Neuron (in vitro differentiated cells): Measurements from ENCODE around the gene ARHGAP22.

Experiments used
- H2AFZ ChIP-seq: one replicate; pipeline ENCODE4 v1.6.1; 2013; ENCODE audit warnings: low read depth, mild to moderate bottlenecking, inconsistent platforms, low read length, moderate library complexity
- H3K27me3 ChIP-seq: one replicate; pipeline ENCODE4 v1.6.1; 2013; ENCODE audit warnings: low read length; ENCODE audit not compliant: insufficient read depth
- H3K36me3 ChIP-seq: one replicate; pipeline ENCODE4 v1.6.1; 2013; ENCODE audit warnings: low read length; ENCODE audit not compliant: insufficient read depth
- H3K4me1 ChIP-seq: one replicate; pipeline ENCODE4 v1.6.1; 2013; ENCODE audit warnings: low read length; ENCODE audit not compliant: insufficient read depth
- H3K4me3 ChIP-seq: 2 replicates; pipeline ENCODE4 v1.5.1; 2013; ENCODE audit warnings: mild to moderate bottlenecking, low read length, moderate library complexity
- H3K9me3 ChIP-seq: one replicate; pipeline ENCODE4 v1.6.1; 2013; ENCODE audit warnings: low read length

ARHGAP22 gene

DNA sequence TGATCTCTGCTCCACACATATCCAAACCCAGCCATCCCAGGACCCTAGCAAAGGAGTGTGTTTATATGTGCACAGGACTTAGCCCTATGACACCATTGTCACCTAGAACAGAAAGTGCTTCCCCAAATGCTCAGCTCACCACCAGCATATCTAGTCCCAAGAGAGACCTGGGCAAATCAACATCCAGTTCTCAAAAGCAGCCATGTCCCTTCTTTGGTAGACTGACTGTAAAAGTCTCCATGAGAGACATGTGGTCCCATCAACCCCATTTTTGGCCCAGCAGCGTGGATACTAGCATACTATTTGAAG, 20.9 kb upstream of the ARHGAP22 start:
- H3K4me1 ChIP-seq: no peaks in the 10 kb centered on the region
- no peak overlapping the region for H3K4me3 ChIP-seq
- H3K36me3 ChIP-seq: no peaks in the 10 kb centered on the region
- no peaks in the 10 kb centered on the region for H3K27me3 ChIP-seq
- no peak overlapping the region for H2AFZ ChIP-seq
- no peaks in the 10 kb centered on the region for H3K9me3 ChIP-seq

DNA sequence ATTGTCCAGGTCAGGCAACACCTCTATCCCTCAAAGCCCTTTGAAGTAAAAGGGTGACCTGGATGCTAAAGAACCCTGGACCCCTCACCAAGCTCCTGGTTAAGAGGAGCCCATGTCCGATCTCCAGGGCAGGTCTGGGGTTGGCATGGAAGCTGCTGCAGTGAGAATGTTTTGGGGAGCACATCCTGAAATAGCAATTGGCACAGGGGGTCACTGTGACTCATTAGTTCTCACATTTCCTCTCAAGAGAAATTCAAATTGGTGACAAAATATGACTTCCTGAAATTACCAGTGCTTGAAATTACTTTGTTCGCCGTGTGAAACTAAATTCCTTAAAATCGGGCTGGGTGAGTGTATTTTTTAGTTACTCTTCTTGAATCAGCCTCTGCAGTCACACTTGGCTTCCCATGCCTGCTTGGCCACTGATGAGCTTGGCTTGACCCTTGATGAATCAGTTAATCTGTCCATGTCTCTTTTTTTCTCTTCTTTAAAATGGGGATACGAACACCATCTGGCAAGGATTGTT, 18.8 kb upstream of the ARHGAP22 start:
- Histone ChIP-seq H3K27me3 (no peaks in the 10 kb centered on the region), H3K4me3 (no peak overlapping the region), H3K36me3 (no peaks in the 10 kb centered on the region), H3K4me1 (no peaks in the 10 kb centered on the region), H3K9me3 (no peaks in the 10 kb centered on the region), H2AFZ (no peak overlapping the region)

DNA sequence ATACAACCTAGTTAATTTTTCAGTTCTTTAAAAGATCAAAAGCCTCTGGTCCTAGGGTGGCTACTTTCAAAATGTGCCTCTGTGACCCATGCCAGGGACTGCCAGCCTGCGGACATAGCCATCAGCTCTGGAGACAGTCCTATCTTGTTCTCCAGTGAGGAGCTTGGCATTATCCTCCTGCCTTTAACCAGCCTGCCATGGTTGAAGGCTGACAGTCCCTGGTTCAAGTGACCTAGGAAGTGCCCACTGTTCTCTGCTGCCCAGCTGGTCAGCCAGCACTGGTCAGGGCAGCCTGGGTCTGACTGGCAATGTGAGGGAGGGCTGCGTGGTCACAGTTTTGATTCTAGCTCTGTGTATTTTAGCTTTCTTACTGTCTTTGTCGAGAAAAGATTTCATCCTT, 18.1 kb upstream of the ARHGAP22 start:
- Histone ChIP-seq H3K9me3 (no peaks in the 10 kb centered on the region), H2AFZ (no peak overlapping the region), H3K4me3 (no peak overlapping the region), H3K27me3 (no peaks in the 10 kb centered on the region), H3K36me3 (no peaks in the 10 kb centered on the region), H3K4me1 (no peaks in the 10 kb centered on the region)

DNA sequence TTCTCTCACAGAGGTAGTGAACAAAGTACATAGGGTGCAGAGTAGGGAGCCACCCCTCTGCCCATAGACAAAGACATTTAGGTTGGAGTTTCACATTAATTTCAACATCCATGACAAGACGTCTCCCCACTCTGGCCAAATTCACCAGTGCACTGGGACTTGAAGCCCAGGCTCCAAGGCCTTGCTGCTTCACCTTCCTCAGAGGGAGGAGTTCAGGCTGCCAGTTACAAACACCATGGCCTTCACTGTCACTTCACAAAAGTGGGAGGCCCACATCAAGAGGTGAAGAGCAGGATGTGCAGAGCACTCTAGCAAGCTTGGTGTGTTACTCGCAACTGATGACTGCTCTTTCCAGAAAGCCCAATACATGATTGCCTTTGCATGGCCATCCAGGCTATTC, 15.8 kb upstream of the ARHGAP22 start:
- Histone ChIP-seq H2AFZ (no peak overlapping the region), H3K36me3 (no peaks in the 10 kb centered on the region), H3K4me1 (no peaks in the 10 kb centered on the region), H3K9me3 (no peaks in the 10 kb centered on the region), H3K4me3 (no peak overlapping the region), H3K27me3 (no peaks in the 10 kb centered on the region)

DNA sequence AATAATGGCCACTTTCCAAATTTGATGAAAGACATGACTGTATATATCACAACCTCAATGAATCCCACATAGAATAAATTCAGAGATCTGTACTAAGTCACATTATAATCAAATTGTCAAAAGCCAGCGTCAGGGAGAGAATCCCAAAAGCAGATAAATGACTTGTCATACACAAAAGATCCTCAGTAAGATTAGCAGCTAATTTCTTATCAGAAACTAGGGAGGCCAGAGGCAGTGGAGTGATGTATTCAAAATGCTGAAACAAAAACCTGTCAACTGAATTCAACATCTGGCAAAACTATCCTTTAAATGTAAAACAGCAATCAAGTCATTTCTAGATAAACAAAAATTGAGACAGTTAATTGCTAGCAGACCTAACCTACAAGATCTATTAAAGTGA, 11.6 kb upstream of the ARHGAP22 start:
- Histone ChIP-seq H3K4me1 (no peaks in the 10 kb centered on the region), H2AFZ (no peak overlapping the region), H3K9me3 (no peaks in the 10 kb centered on the region), H3K27me3 (no peaks in the 10 kb centered on the region), H3K36me3 (no peaks in the 10 kb centered on the region), H3K4me3 (no peak overlapping the region)

DNA sequence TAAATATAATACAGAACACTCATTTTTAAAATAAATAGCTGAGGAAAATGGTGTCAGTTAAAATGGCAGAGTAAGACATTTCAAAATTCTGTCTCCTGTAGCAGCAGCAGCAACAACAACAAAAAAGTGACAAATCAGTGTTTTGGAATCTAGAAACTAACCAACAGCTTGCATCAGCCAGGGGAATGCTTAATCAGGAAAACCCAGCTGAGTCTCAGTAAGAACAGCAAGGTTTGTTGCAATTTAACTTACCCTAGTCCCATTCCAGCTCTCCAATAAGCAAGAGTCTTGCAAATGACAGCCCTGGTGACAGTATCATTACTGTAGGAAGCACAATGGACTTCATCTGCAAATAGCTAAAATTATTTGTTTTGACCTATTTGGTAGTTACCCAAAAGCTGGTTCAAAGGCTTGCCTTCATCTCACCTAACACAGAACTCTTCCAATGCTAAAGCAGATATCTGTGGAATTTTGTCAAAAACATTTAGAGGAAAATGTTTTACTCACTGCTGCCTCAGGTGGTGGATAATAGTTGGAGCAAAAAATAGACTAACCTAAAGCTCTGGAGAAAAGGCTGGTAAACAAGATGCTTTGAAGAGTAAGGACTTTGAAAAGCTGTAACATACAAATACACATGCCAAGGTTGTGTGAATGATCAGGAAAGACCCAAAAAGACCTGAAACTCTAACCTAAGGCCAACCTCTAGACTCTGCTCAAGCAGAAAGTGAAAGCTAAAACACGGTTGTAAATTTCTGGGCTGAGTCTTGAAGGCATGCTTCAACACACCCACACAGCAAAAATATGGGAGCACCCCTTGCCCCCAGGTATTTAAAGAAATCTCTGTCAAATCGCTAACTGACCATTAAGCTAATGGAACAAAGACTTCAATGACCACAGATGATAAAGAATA, 9.9 kb upstream of the ARHGAP22 start:
- Histone ChIP-seq H2AFZ (no peak overlapping the region), H3K4me3 (no peak overlapping the region)

DNA sequence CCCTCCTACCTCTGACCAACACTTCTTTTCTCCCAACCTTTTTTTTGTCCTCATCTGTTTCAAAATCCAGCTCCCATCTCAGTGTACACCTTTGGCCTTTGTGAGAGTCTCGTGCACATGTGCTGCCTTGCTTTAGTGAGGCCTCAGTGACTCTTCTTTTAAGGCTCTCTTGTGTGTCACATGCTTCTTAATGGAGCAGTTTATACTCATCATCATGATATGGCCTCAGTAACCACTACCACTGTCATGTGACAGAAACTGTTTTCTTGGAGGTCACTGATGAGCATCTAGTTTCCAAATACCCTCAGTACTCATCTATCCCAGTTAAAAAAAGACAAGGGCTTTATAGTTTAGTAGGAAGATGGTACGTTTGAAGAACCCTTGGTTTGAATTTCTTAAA, 8.1 kb upstream of the ARHGAP22 start:
- no peaks in the 10 kb centered on the region for H3K9me3 ChIP-seq
- H2AFZ ChIP-seq: no peak overlapping the region
- H3K27me3 ChIP-seq: no peaks in the 10 kb centered on the region
- H3K4me3 ChIP-seq: no peak overlapping the region
- no peaks in the 10 kb centered on the region for H3K36me3 ChIP-seq
- no peaks in the 10 kb centered on the region for H3K4me1 ChIP-seq

More for the DNA sequence above, 9.9 kb upstream of the ARHGAP22 start:
- H3K9me3 ChIP-seq: no peaks in the 10 kb centered on the region
- no peaks in the 10 kb centered on the region for H3K36me3 ChIP-seq
- no peaks in the 10 kb centered on the region for H3K27me3 ChIP-seq
- no peaks in the 10 kb centered on the region for H3K4me1 ChIP-seq

DNA sequence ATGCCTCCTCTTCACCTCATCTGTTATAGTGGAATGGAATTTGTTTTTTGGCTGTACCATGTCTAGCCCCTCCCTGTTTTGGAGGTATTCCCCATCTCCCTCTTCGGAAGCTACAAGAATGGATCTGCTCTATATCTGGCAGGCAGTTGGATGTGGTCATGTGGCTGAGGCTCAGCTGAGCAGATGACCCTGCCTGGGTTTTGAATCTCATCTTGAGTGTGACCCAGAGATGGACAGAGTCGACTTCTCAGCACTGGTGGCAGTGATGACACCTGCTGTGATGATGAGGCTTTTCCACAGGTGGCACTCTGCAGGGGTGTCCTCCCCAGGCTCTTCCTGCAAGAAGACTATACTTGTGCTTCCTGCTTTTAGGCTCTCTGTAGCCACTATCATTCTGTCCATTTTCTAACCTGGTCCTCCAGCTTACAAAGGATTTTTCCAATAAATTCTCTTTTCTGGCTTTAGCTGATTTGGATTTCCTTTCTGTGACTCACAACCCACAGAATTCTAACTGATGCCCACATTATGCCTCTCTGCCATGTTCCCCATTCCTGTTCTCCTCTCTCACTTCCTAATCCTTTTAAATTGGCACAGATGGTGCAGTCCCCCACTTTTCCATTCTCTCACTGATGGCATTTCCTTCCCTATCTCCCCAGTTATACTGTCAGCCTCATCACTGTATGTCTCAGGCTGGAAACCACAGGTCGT, 7.5 kb upstream of the ARHGAP22 start:
- Histone ChIP-seq H3K9me3 (no peaks in the 10 kb centered on the region), H3K36me3 (no peaks in the 10 kb centered on the region), H3K4me1 (no peaks in the 10 kb centered on the region), H3K4me3 (no peak overlapping the region), H3K27me3 (no peaks in the 10 kb centered on the region), H2AFZ (no peak overlapping the region)

DNA sequence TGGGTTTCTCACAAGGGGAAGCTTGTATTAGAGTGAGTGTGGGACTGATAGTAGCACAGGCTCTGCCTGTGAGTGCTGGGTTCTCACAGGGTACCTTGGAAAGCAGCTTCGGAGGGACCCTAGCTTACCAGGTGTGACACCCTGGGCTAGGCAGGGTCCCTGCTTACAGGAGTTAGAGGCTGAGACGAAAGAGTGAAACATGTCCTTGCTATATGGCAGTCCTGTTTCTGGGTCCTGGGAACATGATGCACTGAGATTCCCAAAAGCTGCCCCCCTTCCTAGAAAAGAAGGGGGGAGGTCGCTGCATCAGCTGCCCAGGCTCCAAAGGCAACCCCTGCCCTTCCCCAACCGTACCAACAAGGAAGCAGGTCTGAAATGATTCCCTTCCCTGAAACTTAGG, 6.3 kb upstream of the ARHGAP22 start:
- Histone ChIP-seq H3K27me3 (no peaks in the 10 kb centered on the region), H2AFZ (no peak overlapping the region), H3K4me1 (no peaks in the 10 kb centered on the region), H3K4me3 (no peak overlapping the region), H3K9me3 (no peaks in the 10 kb centered on the region), H3K36me3 (no peaks in the 10 kb centered on the region)

DNA sequence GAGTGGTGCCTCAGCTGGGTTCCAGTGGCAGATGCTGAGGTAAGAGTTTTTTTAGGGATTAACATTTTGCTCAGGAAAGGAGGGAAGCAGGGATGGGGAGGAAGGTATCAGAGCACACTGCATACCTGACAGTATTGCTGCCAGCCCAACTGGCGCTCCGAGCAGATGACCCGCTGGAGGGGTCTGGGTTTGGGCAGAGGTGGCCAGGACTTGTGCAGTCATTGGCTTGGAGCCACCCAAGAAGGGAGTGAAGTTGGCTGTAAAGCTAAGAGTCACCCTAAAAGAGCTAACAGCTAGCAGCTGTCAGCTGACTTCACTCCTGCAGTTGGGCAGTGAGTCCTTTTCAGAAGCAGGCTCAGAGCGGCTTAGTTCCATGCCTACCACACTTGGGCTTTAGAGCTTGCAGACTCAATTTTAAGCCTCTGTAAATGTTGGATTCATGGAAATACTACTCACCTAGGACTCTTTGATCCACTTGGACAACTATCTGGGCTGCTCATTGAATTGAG, 5.8 kb upstream of the ARHGAP22 start:
- H2AFZ ChIP-seq: no peak overlapping the region
- no peak overlapping the region for H3K4me3 ChIP-seq
- H3K4me1 ChIP-seq: no peaks in the 10 kb centered on the region
- no peaks in the 10 kb centered on the region for H3K36me3 ChIP-seq
- H3K27me3 ChIP-seq: peaks cover 3% of the 10 kb centered on the region
- no peaks in the 10 kb centered on the region for H3K9me3 ChIP-seq

DNA sequence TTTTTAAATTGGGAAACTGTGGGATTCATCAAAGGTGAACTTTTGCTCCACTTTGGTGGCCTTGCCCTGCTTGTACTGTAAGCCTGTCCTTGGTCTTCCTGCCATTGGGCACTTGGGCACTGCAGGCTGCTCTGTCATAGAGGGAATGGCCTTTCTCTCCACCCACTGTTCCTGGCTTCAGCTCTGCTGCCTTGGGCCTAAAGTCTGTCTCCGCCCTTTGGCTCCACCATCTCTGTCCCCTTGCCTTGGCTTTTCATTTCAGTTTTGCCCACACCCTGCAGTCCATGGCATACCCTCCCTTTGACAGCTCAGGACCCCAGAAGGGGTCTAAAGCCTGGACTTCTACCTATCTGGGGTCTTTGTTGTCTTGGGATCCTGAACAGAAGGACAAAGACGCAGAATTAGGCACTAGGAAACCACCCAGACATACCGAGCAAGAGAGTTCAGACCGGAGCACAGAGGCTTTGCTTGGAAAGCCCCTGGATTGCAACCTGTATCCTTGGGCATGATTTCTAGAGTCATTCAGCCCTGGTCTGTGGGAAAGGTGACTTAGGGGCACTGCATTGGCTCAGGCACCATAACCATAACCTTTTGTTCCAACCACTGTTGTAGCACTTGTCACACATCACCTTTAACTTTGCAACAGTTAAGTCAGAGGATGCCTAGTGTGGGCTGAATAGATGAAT, 5.2 kb upstream of the ARHGAP22 start:
- H3K36me3 ChIP-seq: no peaks in the 10 kb centered on the region
- H3K27me3 ChIP-seq: peaks cover 8% of the 10 kb centered on the region
- H3K4me3 ChIP-seq: no peak overlapping the region
- no peak overlapping the region for H2AFZ ChIP-seq
- H3K9me3 ChIP-seq: no peaks in the 10 kb centered on the region
- no peaks in the 10 kb centered on the region for H3K4me1 ChIP-seq

DNA sequence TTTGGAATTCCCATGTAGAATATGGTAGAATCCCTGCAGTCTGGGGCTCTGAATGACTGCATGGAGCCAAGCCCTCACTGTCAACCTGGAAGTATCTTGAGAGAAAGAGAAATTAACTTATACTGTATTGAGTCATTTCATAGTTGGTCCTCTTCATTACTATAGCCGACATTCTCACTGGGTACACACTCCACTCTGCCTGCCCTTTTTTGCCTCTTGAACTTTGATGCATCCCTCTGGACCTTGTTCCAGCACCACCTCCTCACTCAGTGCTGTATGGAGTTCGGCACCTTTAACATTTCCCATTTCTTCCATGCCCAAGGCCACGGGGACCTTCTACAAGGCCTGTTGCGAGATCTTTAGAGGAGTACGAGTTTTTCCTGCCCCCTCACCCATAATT, 4.6 kb upstream of the ARHGAP22 start:
- Histone ChIP-seq H3K27me3 (peaks cover 12% of the 10 kb centered on the region), H3K4me3 (no peak overlapping the region), H3K4me1 (no peaks in the 10 kb centered on the region), H3K9me3 (no peaks in the 10 kb centered on the region), H3K36me3 (no peaks in the 10 kb centered on the region), H2AFZ (no peak overlapping the region)

DNA sequence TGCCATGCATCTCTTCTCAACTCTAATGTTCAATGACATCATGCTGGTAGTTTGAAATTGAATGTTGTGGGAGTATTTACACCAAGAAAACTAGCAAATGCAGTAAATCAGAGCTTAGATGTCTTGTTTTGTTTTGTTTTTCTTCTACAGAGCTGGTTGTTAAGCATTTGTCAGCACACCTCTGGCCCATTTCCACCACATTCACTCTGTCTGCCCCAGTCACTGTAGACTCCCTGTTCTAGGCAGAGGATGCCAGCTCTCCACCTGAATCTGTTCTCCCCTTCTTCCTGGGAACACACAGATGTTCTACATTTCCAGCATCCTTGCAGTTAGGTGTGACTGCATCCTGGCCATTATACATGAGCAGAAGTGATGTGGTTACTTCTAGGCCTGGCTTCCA, 4.1 kb upstream of the ARHGAP22 start:
- peaks cover 17% of the 10 kb centered on the region for H3K27me3 ChIP-seq
- no peak overlapping the region for H3K4me3 ChIP-seq

More for the DNA sequence above, 4.1 kb upstream of the ARHGAP22 start:
- H3K36me3 ChIP-seq: no peaks in the 10 kb centered on the region
- no peaks in the 10 kb centered on the region for H3K4me1 ChIP-seq
- no peaks in the 10 kb centered on the region for H3K9me3 ChIP-seq
- H2AFZ ChIP-seq: no peak overlapping the region
